Measurements from ENCODE around the gene SNED1.

Gene SNED1

DNA sequence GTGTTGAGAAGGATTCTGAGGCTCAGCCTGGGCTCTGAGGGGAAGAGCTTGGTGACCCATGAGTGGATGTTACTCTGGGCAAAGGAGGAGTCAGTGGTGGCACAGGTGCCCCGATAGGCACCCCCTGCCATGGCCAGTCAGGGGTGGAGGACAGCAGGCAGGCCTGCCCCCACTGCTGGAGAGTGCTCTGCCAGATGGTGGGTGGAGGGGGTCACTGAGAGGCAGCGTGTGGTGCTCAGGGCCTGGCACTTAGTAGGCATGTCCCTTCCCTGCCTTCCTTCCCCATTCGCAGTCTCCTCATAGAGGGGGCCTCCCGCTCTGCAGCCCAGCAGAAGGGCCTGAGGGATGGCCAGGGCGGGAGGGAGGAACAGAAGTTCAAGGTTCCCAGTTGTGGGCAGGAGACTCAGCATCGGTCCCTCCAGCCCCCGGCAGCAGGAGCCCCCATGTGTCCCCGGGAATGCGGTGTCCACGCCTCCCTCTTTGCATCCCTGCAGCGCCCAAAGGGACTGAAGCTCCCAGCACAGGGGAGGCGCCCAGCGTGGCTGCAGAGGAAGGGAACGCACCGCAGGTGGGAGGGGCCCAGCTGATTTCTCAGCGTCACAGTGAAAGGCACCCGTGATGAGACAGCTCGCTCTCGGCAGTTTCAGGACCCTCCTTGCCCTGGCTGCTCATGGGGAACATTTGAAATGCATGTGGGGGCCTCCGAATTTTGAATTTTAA is 5.7 kb upstream of the SNED1 start:
- no peak for DNase-seq

DNA sequence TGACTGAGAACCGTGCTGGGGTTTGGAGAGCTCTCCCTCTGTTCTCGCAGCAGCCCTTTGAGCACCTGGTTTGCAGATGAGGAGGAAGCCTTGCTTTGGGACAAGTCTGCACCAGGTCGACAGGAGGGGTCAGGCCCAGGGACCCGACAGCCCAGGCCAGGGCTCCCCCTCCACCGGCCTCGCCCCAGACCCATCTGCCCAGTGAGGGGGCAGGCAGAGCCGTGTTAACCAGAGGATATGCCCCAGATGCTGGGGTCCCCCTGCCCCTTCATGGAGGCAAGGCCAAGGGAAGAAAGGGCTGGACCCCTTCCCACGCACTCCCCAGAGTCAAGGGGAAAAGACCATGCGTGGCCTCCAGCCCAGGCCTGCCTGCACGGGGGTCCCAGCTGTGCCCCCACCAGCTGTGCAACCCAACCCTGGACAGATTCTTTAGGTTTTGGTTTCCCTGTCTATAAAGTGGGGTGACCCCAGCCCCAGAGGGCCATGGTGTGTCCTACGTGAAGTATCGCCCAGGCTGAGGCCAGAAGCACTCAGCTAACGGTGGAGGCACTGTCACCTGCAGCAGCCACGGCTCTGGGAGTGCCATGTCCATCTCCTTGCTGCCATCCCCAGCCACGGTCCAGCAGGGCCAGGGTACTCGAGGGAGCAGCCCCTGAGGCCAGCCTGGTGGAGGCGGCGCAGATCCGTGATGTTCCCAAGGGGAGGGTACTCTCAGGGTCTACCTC is 4.8 kb upstream of the SNED1 start:
- DNase-seq: no peak

GRCh38 chr2:240994171-240994896 is 4.1 kb upstream of the SNED1 start:
- DNase-seq: no peak

- DNase-seq: no peak
Observed at GRCh38 chr2:240995041-240996021, 3.1 kb upstream of the SNED1 start.

GRCh38 chr2:240996161-240996833 is 2.1 kb upstream of the SNED1 start:
- DNase-seq: no peak

DNA sequence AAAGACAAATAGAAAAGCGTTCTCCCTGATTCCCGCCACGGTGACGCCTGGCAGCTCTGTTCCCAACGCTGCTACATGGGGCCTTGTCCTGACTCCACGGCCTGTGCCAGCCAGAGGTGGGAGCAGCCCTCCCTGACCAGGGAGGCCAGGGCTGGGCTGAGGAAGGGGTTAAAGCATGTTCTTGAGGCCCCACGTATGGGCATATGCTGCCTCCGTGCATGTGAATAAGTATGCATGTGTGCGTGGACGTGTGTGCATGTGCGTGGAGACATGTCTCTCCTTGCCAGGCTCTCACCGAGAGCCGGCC is 1.6 kb upstream of the SNED1 start:
- DNase-seq: no peak

- DNase-seq: no peak
Observed at GRCh38 chr2:240997141-240997855, 1.1 kb upstream of the SNED1 start.

DNA sequence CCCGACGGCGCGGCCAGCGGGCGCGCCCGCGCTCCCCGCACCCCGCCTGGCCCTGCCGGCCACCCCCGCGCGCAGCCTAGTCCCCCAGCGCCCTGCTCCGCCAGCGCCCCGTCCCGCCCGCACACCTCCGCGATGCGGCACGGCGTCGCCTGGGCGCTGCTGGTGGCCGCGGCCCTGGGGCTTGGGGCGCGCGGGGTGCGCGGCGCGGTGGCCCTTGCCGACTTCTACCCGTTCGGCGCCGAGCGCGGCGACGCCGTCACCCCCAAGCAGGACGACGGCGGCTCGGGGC is 232 bp downstream of the SNED1 start:
- no peak for DNase-seq

DNA sequence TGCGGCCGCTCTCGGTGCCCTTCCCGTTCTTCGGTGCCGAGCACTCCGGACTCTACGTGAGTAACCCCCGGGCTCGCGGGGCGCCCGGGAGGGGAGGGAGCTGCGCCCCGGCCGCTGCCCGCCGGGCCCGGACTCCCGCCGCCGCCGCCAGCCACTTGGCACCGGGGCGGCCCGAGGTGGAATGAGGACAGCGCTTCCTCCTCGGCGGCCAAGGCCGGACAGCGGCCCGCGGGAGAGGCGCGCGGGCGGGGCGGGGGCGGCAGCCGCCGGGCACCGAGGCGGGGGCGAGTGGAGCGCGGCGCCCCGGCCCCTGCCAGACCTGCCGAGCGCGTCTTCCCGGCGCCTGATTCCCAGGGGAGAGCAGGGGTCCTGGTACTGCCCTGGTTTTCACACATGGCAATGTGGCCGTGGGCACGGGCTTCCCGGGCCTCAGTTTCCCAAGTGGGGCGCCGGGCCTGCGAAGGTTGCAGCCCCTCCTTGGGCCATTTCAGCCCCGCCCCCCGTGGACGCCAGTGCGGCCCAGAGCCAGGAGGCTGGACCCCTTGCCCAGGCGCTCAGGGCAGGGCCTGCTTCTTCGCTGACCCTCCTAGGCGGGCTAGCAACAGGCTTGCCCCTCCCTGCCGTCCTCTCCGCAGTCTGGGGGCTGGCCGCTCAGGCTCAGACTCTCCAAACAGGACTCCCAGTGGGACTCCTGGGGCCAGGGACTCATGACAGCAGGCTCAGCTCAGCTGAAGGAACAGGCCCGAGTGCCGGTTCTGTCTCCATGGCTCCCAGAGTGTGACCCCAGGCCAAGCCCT is 775 bp downstream of the SNED1 start:
- no peak for DNase-seq

DNA sequence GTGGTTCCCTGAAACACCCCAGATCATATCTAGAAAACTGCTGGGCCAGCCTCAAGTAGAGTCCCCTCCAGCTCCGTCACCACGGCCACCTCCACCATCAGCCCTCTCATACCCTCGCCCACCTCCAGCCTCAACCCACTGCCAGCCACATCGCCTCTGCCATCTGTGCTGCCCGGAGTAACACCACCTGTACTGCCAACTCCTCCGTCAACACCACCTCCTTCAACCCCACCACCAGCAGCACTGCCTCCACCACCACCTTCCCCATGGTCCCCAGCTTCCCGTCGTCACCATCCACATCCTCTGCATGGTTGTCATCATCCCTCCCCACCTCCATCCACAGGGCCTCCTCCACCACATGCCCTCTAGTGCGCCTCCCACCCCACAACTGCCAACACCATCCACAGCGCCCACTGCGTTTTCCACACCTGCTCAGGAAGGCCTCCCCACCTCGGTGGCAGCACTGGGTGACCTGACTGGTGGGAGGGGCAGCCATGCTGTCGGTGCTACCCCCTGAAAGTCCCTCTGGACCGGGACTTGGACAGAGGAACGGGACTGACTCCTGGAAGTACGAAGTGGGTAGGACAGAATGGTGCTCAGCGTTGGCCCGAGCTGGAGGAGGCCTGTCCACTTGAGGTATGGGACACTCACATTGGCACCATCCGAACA is 1.6 kb downstream of the SNED1 start:
- DNase-seq: no peak

DNA sequence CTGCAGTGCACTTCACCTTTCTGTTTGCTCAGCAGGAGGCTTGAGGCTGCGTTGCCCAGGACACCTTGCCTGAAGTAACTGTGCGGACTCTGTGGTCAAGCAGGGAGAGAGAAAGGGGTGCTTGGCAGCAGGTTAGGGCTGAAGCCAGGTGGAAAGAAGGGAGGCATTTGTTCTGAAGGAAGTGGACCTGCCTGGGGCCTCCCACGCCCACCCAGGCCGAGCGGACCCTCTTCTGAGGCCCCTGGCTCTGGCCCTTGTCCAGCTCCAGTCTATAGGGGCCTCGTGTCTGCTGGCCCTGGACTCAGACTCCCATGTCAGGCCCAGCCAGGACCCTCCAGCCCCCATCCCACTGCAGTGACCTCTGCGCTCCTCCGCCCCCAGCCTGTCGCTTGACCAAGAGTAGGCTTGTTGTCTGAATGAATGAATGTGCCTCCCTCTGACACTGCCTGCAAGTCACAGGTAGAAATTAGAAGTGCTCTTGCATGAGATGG is 2.5 kb downstream of the SNED1 start:
- no peak for DNase-seq

DNA sequence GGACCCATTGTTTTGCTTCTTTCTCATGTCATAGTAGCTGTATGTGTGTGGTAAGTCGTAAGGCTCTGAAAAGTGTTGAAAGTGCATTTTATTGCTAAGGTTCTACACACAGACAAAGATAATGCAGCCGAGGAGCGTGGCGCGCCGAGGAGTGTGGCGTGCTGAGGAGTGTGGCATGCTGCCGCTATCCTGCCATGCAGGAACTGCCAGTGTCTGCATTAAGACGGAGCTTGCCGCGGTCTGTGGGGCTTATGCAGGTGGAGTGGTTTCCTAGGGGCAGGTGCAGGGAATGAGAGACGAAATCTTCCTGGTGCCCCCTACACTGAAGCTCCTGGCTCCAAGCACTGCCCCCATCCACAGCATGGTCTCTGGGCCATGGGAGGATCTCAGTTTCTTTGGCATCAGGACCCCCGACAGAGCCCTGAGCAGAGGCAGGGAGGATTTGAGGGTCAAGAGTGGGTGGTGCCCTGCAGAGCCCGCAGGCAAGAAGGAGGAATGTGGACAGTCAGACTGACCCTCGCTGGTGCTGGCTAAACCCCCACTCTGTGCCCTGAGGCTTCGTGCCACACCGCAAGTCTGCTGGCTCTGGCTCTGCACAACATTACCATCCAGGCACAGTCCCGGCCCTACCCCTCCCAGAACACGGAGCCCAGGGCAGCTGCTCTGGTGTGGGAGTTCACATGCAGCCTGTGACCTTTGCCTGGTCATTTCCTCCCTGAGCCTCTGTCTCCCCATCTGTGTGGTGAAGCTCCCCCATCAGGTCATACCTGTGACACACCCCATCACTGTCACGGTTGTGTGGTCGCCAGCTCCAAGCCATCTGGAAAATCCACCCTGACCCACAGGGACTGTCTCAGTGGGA is 3.2 kb downstream of the SNED1 start:
- DNase-seq: no peak

DNA sequence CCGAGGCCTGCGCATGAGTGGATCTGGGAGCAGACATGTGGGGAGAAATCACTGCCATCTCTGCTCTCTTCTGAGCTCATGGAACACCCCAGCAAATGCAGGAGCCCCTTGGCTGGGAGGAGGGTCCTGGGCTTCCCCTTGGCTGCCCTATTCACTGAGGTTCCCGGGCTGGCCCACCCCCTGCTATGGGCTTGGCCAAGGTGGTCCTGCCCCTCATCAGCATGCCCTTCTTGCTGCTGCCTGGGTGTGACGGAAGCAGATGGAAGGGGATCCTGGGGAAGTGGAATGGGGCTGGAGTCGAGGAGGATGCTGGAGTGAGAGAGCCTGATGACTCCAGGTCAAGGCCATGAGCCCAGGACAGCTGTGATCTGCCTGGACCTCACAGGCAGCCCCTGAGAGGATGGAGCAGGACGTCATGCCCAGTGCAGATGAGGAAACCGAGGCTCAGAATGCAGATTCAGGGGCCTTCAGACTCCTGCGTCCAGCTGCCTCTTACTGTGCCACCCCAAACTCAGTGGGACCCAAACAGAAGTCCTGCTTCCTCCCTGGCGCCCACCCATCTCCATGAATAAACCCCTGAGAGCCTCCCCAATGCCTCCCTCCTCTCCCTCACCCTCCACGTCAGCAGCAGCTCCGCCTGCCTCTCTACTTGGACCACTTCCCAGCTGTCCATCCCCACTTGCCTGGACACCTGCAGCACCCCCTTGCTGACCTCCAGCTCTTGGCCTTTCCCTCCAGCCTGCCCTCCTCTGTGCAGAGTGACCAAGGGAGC is 4.0 kb downstream of the SNED1 start:
- DNase-seq: no peak

DNA sequence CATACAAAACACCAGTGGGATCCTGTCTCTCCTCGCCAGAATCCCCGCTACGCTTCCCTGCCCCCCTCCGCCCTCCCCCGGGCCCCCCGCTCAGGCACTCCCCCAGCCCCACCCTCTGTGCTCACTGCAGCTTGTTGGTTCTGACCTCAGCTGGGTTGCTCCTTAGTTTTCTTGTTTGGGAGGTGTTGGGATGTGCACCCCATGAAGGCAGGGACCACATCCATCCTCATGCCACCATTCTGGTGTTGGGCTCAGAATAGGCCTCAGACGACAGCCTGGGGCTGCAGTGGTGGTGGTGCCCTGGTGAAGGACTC is 4.6 kb downstream of the SNED1 start:
- DNase-seq: no peak

GRCh38 chr2:241003369-241003768 is 5.0 kb downstream of the SNED1 start:
- no peak for DNase-seq

GRCh38 chr2:241003830-241004564 is 5.6 kb downstream of the SNED1 start:
- no peak for DNase-seq

GRCh38 chr2:241005569-241005968 is 7.2 kb downstream of the SNED1 start:
- DNase-seq: no peak

DNA sequence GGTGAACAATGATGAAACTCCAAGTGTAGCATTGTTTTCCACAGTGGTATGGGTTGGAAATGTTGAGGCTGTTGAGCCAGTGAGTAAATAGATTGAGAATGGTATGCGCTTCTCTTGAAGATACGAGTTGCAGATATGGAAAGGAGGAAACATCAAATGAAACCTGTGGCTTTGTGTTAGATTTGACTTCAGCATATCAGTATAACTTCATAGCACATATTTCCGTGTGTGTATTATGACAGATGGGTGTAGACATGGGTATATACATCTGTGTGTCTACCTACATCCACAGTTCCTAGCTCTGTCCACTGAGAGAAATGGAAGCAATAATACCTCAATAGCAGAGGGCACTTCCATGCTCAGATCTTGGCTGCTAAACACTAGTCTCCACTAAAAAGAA is 8.0 kb downstream of the SNED1 start:
- no peak for DNase-seq
